Hair follicle dermal papilla cell (primary cell): ENCODE results near the gene AREG. TPM values are rescaled to one million over a fixed set of nuclear protein-coding genes. Genes with fewer than 3 reads are reported as not detected.

Experiments
- total RNA-seq: library from RNA; depleted of rRNA; stranded (reverse); fragments of >200 nt; gene quantifications from 2 replicates; pipeline ENCODE4 v1.2.3, GENCODE V29; 2012

AREG gene
- total RNA-seq, result 0.32 and 0.49 TPM in 2 replicates

GRCh38 chr4:74444891-74445642 lies at the start of gene AREG:
Gene AREG (plus strand): TSS chr4:74445136. CDS start chr4:74445346, 210 bp downstream.

Other genes starting within 250 kb of the AREG start
- 0.49 TPM in 1 of 2 replicates, not detected in the other for gene EPGN, start 136.7 kb upstream of the AREG start, total RNA-seq
- 0.61 and 10.9 TPM in 2 replicates for gene EREG, start 80.0 kb upstream of the AREG start, total RNA-seq